ENCODE results near the gene CAMTA1. TPM values are rescaled to one million over a fixed set of nuclear protein-coding genes. Genes with fewer than 3 reads are reported as not detected.
A peak's percentile ranks its signal among the peaks of the same experiment; 100 is the strongest.

CAMTA1 gene
- total RNA-seq, 1 donor from 2014 or later = 81.6 TPM

GRCh38 chr1:6858596-6858995 is 73.3 kb downstream of the CAMTA1 start:
- Mint-ChIP-seq H3K4me3 (ENCODE audit: unreplicated experiment) (no peak overlapping the region), H3K27me3 (ENCODE audit: unreplicated experiment) (no peaks in the 10 kb centered on the region), H3K9me3 (ENCODE audit: unreplicated experiment) (peaks cover 4% of the 10 kb centered on the region), H3K4me1 (ENCODE audit: unreplicated experiment) (peaks cover 49% of the 10 kb centered on the region), H3K36me3 (ENCODE audit: unreplicated experiment) (peaks cover 17% of the 10 kb centered on the region), H3K27ac (ENCODE audit: unreplicated experiment) (peak overlapping the region; percentile 79)
- no peak for TF ChIP-seq CTCF (IDR thresholded peaks at IDR 0.05)
- no peak for DNase-seq (ENCODE audit: extremely low spot score, unreplicated experiment)

- Mint-ChIP-seq H3K4me3 (ENCODE audit: unreplicated experiment) (peak overlapping the region; percentile 34), H3K4me1 (ENCODE audit: unreplicated experiment) (peaks cover 58% of the 10 kb centered on the region), H3K27ac (ENCODE audit: unreplicated experiment) (peak overlapping the region; percentile 92), H3K9me3 (ENCODE audit: unreplicated experiment) (peaks cover 4% of the 10 kb centered on the region), H3K27me3 (ENCODE audit: unreplicated experiment) (no peaks in the 10 kb centered on the region), H3K36me3 (ENCODE audit: unreplicated experiment) (peaks cover 18% of the 10 kb centered on the region)
- DNase-seq (ENCODE audit: extremely low spot score, unreplicated experiment) = no peak
- TF ChIP-seq CTCF (IDR thresholded peaks at IDR 0.05) = no peak
Measured at GRCh38 chr1:6859415-6860343, 74.4 kb downstream of the CAMTA1 start.

- H3K4me1 Mint-ChIP-seq (ENCODE audit: unreplicated experiment) = peaks cover 62% of the 10 kb centered on the region
- peak overlapping the region; percentile 92 for H3K27ac Mint-ChIP-seq (ENCODE audit: unreplicated experiment)
- no peak for TF ChIP-seq CTCF (IDR thresholded peaks at IDR 0.05)
- H3K9me3 Mint-ChIP-seq (ENCODE audit: unreplicated experiment) = peaks cover 4% of the 10 kb centered on the region
- peaks cover 17% of the 10 kb centered on the region for H3K36me3 Mint-ChIP-seq (ENCODE audit: unreplicated experiment)
- DNase-seq (ENCODE audit: extremely low spot score, unreplicated experiment) = no peak
- peak overlapping the region; percentile 34 for H3K4me3 Mint-ChIP-seq (ENCODE audit: unreplicated experiment)
- no peaks in the 10 kb centered on the region for H3K27me3 Mint-ChIP-seq (ENCODE audit: unreplicated experiment)
Measured at GRCh38 chr1:6860401-6860800, 75.1 kb downstream of the CAMTA1 start.

- Mint-ChIP-seq H3K27ac (ENCODE audit: unreplicated experiment) (peak overlapping the region; percentile 92), H3K4me1 (ENCODE audit: unreplicated experiment) (peaks cover 70% of the 10 kb centered on the region)
Measured at GRCh38 chr1:6861075-6861724, 75.9 kb downstream of the CAMTA1 start.

More at GRCh38 chr1:6861075-6861724, 75.9 kb downstream of the CAMTA1 start:
- H3K4me3 Mint-ChIP-seq (ENCODE audit: unreplicated experiment) = no peak overlapping the region
- TF ChIP-seq CTCF (IDR thresholded peaks at IDR 0.05) = no peak
- H3K9me3 Mint-ChIP-seq (ENCODE audit: unreplicated experiment) = peaks cover 4% of the 10 kb centered on the region
- H3K36me3 Mint-ChIP-seq (ENCODE audit: unreplicated experiment) = peaks cover 11% of the 10 kb centered on the region
- no peaks in the 10 kb centered on the region for H3K27me3 Mint-ChIP-seq (ENCODE audit: unreplicated experiment)
- DNase-seq (ENCODE audit: extremely low spot score, unreplicated experiment) = no peak
